ENCODE results near the gene L2HGDH.

The L2HGDH gene

DNA sequence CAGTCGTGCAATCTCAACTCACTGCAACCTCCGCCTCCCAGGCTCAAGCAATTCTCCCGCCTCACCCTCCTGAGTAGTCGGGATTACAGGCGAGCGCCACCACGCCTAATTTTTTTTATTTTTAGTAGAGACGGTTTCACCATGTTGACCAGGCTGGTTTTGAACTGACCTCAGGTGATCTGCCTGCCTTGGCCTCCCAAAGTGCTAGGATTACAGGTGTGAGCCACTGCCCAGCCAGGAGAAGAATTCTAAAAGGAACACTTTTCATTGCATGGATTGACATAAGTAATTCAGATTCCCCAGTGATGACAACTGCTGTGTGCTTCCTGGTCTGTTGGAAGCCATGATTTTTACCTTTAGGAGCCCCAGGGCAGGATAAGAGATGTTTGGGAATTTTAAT lies 22.2 kb upstream of the L2HGDH start:
- Histone ChIP-seq H3K9me3 (replicated peaks; ENCODE audit: insufficient read depth, low read length) (no peaks in the 10 kb centered on the region), H3K9me2 (replicated peaks; ENCODE audit: insufficient read depth, low read length) (no peaks in the 10 kb centered on the region), H3K79me2 (ENCODE audit: low read length) (no peaks in the 10 kb centered on the region), H2AFZ (ENCODE audit: low read length) (no peak overlapping the region), H3K4me1 (ENCODE audit: low read length) (no peaks in the 10 kb centered on the region), H3F3A (ENCODE audit: insufficient read depth, low read length) (no peaks in the 10 kb centered on the region), H3K27me3 (replicated peaks; ENCODE audit: insufficient read depth, low read length) (no peaks in the 10 kb centered on the region), H3K4me2 (ENCODE audit: low read depth, low read length) (no peak overlapping the region), H4K20me1 (ENCODE audit: insufficient read depth, low read length) (no peaks in the 10 kb centered on the region), H3K9ac (ENCODE audit: low read length) (no peak overlapping the region), H3K36me3 (replicated peaks; ENCODE audit: insufficient read depth, low read length) (no peaks in the 10 kb centered on the region), H3K27ac (ENCODE audit: low read length) (no peak overlapping the region), H3K4me3 (ENCODE audit: low read length) (no peak overlapping the region)
- TF ChIP-seq, protein P1, sequence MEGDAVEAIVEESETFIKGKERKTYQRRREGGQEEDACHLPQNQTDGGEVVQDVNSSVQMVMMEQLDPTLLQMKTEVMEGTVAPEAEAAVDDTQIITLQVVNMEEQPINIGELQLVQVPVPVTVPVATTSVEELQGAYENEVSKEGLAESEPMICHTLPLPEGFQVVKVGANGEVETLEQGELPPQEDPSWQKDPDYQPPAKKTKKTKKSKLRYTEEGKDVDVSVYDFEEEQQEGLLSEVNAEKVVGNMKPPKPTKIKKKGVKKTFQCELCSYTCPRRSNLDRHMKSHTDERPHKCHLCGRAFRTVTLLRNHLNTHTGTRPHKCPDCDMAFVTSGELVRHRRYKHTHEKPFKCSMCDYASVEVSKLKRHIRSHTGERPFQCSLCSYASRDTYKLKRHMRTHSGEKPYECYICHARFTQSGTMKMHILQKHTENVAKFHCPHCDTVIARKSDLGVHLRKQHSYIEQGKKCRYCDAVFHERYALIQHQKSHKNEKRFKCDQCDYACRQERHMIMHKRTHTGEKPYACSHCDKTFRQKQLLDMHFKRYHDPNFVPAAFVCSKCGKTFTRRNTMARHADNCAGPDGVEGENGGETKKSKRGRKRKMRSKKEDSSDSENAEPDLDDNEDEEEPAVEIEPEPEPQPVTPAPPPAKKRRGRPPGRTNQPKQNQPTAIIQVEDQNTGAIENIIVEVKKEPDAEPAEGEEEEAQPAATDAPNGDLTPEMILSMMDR (IDR thresholded peaks at IDR 0.05; ENCODE audit: low read length): no peak
- TF ChIP-seq EZH2 (optimal IDR thresholded peaks at IDR 0.05; ENCODE audit: low read depth, low read length) (no peak), EZH2phosphoT487 (IDR thresholded peaks at IDR 0.05; ENCODE audit: low read length) (no peak)
- no peak for DNase-seq

DNA sequence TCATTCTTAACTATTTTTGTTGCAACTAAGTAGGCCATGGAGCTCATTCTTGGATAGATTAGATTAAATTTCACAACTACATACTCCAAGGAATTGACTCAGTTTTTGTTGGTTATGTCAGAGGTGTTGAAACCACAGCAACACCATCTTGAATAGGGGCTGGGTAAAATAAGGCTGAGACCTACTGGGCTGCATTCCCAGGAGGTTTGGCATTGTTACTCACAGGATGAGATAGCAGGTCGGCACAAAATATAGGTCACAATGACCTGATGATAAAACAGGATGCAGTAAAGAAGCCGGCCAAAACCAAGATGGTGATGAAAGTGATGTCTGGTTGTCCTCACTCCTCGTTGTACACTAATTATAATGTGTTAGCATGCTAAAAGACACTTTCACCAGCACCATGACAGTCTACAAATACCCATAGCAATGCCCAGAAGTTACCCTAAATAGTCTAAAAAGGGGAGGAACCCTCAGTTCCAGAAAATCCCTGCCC lies 21.0 kb upstream of the L2HGDH start:
- Histone ChIP-seq H3K9me2 (replicated peaks; ENCODE audit: insufficient read depth, low read length) (no peaks in the 10 kb centered on the region), H3K4me1 (ENCODE audit: low read length) (no peaks in the 10 kb centered on the region), H4K20me1 (ENCODE audit: insufficient read depth, low read length) (no peaks in the 10 kb centered on the region), H3K4me3 (ENCODE audit: low read length) (no peak overlapping the region), H3K9ac (ENCODE audit: low read length) (no peak overlapping the region), H3F3A (ENCODE audit: insufficient read depth, low read length) (no peaks in the 10 kb centered on the region), H3K79me2 (ENCODE audit: low read length) (no peaks in the 10 kb centered on the region), H2AFZ (ENCODE audit: low read length) (no peak overlapping the region), H3K4me2 (ENCODE audit: low read depth, low read length) (no peak overlapping the region), H3K27ac (ENCODE audit: low read length) (no peak overlapping the region), H3K9me3 (replicated peaks; ENCODE audit: insufficient read depth, low read length) (no peaks in the 10 kb centered on the region), H3K36me3 (replicated peaks; ENCODE audit: insufficient read depth, low read length) (no peaks in the 10 kb centered on the region), H3K27me3 (replicated peaks; ENCODE audit: insufficient read depth, low read length) (no peaks in the 10 kb centered on the region)
- TF ChIP-seq EZH2phosphoT487 (IDR thresholded peaks at IDR 0.05; ENCODE audit: low read length): no peak
- TF ChIP-seq EZH2 (optimal IDR thresholded peaks at IDR 0.05; ENCODE audit: low read depth, low read length): no peak
- TF ChIP-seq, protein P1 (IDR thresholded peaks at IDR 0.05; ENCODE audit: low read length): no peak
- no peak for DNase-seq

DNA sequence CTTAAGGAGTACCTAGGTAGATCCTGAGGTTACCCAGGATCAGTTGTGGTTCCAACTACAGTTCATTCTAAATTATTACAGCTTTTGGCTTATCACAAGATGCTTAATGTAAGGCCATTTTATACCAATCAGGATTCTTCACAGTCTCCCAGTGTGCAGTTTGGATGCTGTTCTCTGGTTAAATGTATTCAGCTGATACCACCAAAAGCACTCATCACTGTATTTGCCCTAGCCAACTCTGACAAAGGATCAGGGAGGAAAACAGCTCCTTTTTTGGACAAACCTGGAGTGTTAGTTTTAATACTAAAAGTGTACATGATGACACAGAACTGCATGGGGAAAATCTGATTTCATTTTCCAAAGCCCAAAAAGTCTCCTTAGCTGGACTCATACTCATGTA lies 19.6 kb upstream of the L2HGDH start:
- Histone ChIP-seq H3K9me2 (replicated peaks; ENCODE audit: insufficient read depth, low read length) (no peaks in the 10 kb centered on the region), H3K27ac (ENCODE audit: low read length) (no peak overlapping the region), H3K9ac (ENCODE audit: low read length) (no peak overlapping the region), H3K4me1 (ENCODE audit: low read length) (no peaks in the 10 kb centered on the region), H3K9me3 (replicated peaks; ENCODE audit: insufficient read depth, low read length) (no peaks in the 10 kb centered on the region), H4K20me1 (ENCODE audit: insufficient read depth, low read length) (no peaks in the 10 kb centered on the region), H3K4me3 (ENCODE audit: low read length) (no peak overlapping the region), H3K79me2 (ENCODE audit: low read length) (no peaks in the 10 kb centered on the region), H3K36me3 (replicated peaks; ENCODE audit: insufficient read depth, low read length) (no peaks in the 10 kb centered on the region), H3K4me2 (ENCODE audit: low read depth, low read length) (no peak overlapping the region), H3F3A (ENCODE audit: insufficient read depth, low read length) (no peaks in the 10 kb centered on the region), H2AFZ (ENCODE audit: low read length) (no peak overlapping the region), H3K27me3 (replicated peaks; ENCODE audit: insufficient read depth, low read length) (no peaks in the 10 kb centered on the region)
- TF ChIP-seq EZH2 (optimal IDR thresholded peaks at IDR 0.05; ENCODE audit: low read depth, low read length): no peak
- TF ChIP-seq, protein P1 (IDR thresholded peaks at IDR 0.05; ENCODE audit: low read length): no peak
- no peak for TF ChIP-seq EZH2phosphoT487 (IDR thresholded peaks at IDR 0.05; ENCODE audit: low read length)
- no peak for DNase-seq

Data from MM.1S (cell line).